Measurements from ENCODE around the gene TMCO4.

The TMCO4 gene

GRCh38 chr1:19679691-19680090, 120.0 kb downstream of the TMCO4 start:
- Histone ChIP-seq H3K9me3 (ENCODE audit: insufficient read depth, low read depth, low read length) (no peaks in the 10 kb centered on the region), H4K20me1 (ENCODE audit: insufficient read depth, low read length, poor library complexity, severe bottlenecking) (no peaks in the 10 kb centered on the region), H3K9me2 (replicated peaks; ENCODE audit: low read depth, low read length) (no peaks in the 10 kb centered on the region), H2AFZ (ENCODE audit: low read length) (no peak overlapping the region), H3K9ac (ENCODE audit: low read depth, low read length, poor library complexity, severe bottlenecking) (no peak overlapping the region), H3K4me2 (ENCODE audit: low read depth, low read length, poor library complexity, severe bottlenecking) (no peak overlapping the region), H3F3A (ENCODE audit: low read depth) (no peaks in the 10 kb centered on the region), H3K79me2 (ENCODE audit: insufficient read depth, low read length) (no peaks in the 10 kb centered on the region), H3K27me3 (ENCODE audit: insufficient read depth, low read length, poor library complexity, severe bottlenecking) (no peaks in the 10 kb centered on the region), H3K4me3 (ENCODE audit: low read length, poor library complexity, severe bottlenecking) (no peak overlapping the region), H3K4me1 (ENCODE audit: insufficient read depth, low read length, poor library complexity, severe bottlenecking) (no peaks in the 10 kb centered on the region), H3K36me3 (ENCODE audit: insufficient read depth, low read length) (no peaks in the 10 kb centered on the region)
- TF ChIP-seq EZH2phosphoT487 (IDR thresholded peaks at IDR 0.05; ENCODE audit: borderline replicate concordance), result no peak
- TF ChIP-seq, protein P1, sequence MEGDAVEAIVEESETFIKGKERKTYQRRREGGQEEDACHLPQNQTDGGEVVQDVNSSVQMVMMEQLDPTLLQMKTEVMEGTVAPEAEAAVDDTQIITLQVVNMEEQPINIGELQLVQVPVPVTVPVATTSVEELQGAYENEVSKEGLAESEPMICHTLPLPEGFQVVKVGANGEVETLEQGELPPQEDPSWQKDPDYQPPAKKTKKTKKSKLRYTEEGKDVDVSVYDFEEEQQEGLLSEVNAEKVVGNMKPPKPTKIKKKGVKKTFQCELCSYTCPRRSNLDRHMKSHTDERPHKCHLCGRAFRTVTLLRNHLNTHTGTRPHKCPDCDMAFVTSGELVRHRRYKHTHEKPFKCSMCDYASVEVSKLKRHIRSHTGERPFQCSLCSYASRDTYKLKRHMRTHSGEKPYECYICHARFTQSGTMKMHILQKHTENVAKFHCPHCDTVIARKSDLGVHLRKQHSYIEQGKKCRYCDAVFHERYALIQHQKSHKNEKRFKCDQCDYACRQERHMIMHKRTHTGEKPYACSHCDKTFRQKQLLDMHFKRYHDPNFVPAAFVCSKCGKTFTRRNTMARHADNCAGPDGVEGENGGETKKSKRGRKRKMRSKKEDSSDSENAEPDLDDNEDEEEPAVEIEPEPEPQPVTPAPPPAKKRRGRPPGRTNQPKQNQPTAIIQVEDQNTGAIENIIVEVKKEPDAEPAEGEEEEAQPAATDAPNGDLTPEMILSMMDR (conservative IDR thresholded peaks at IDR 0.05; ENCODE audit: low read length), result no peak

DNA sequence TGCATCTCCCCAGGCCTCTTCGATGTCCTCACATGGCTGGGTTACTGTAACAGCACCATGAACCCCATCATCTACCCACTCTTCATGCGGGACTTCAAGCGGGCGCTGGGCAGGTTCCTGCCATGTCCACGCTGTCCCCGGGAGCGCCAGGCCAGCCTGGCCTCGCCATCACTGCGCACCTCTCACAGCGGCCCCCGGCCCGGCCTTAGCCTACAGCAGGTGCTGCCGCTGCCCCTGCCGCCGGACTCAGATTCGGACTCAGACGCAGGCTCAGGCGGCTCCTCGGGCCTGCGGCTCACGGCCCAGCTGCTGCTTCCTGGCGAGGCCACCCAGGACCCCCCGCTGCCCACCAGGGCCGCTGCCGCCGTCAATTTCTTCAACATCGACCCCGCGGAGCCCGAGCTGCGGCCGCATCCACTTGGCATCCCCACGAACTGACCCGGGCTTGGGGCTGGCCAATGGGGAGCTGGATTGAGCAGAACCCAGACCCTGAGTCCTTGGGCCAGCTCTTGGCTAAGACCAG, 120.7 kb downstream of the TMCO4 start:
- Histone ChIP-seq H3K4me1 (ENCODE audit: insufficient read depth, low read length, poor library complexity, severe bottlenecking) (no peaks in the 10 kb centered on the region), H3K4me2 (ENCODE audit: low read depth, low read length, poor library complexity, severe bottlenecking) (no peak overlapping the region), H3F3A (ENCODE audit: low read depth) (no peaks in the 10 kb centered on the region), H3K79me2 (ENCODE audit: insufficient read depth, low read length) (no peaks in the 10 kb centered on the region), H3K4me3 (ENCODE audit: low read length, poor library complexity, severe bottlenecking) (no peak overlapping the region), H2AFZ (ENCODE audit: low read length) (no peak overlapping the region), H3K27me3 (ENCODE audit: insufficient read depth, low read length, poor library complexity, severe bottlenecking) (no peaks in the 10 kb centered on the region), H3K9ac (ENCODE audit: low read depth, low read length, poor library complexity, severe bottlenecking) (no peak overlapping the region), H3K9me3 (ENCODE audit: insufficient read depth, low read depth, low read length) (no peaks in the 10 kb centered on the region), H4K20me1 (ENCODE audit: insufficient read depth, low read length, poor library complexity, severe bottlenecking) (no peaks in the 10 kb centered on the region), H3K9me2 (replicated peaks; ENCODE audit: low read depth, low read length) (no peaks in the 10 kb centered on the region), H3K36me3 (ENCODE audit: insufficient read depth, low read length) (no peaks in the 10 kb centered on the region)
- TF ChIP-seq EZH2phosphoT487 (IDR thresholded peaks at IDR 0.05; ENCODE audit: borderline replicate concordance), result no peak

- Histone ChIP-seq H3K9me3 (ENCODE audit: insufficient read depth, low read depth, low read length) (no peaks in the 10 kb centered on the region), H3K4me1 (ENCODE audit: insufficient read depth, low read length, poor library complexity, severe bottlenecking) (no peaks in the 10 kb centered on the region), H3K4me2 (ENCODE audit: low read depth, low read length, poor library complexity, severe bottlenecking) (no peak overlapping the region), H3K27me3 (ENCODE audit: insufficient read depth, low read length, poor library complexity, severe bottlenecking) (no peaks in the 10 kb centered on the region), H3K9me2 (replicated peaks; ENCODE audit: low read depth, low read length) (no peaks in the 10 kb centered on the region), H2AFZ (ENCODE audit: low read length) (no peak overlapping the region), H4K20me1 (ENCODE audit: insufficient read depth, low read length, poor library complexity, severe bottlenecking) (no peaks in the 10 kb centered on the region), H3K4me3 (ENCODE audit: low read length, poor library complexity, severe bottlenecking) (no peak overlapping the region), H3K36me3 (ENCODE audit: insufficient read depth, low read length) (no peaks in the 10 kb centered on the region), H3K79me2 (ENCODE audit: insufficient read depth, low read length) (no peaks in the 10 kb centered on the region), H3K9ac (ENCODE audit: low read depth, low read length, poor library complexity, severe bottlenecking) (no peak overlapping the region), H3F3A (ENCODE audit: low read depth) (no peaks in the 10 kb centered on the region)
- TF ChIP-seq EZH2phosphoT487 (IDR thresholded peaks at IDR 0.05; ENCODE audit: borderline replicate concordance), result no peak
- TF ChIP-seq, protein P1 (conservative IDR thresholded peaks at IDR 0.05; ENCODE audit: low read length), result no peak
Measured at GRCh38 chr1:19678493-19678892, 121.2 kb downstream of the TMCO4 start.

- no peaks in the 10 kb centered on the region for H3K9me3 ChIP-seq (ENCODE audit: insufficient read depth, low read depth, low read length)
- H3K79me2 ChIP-seq (ENCODE audit: insufficient read depth, low read length), result no peaks in the 10 kb centered on the region
- H3F3A ChIP-seq (ENCODE audit: low read depth), result no peaks in the 10 kb centered on the region
- H3K4me1 ChIP-seq (ENCODE audit: insufficient read depth, low read length, poor library complexity, severe bottlenecking), result no peaks in the 10 kb centered on the region
- no peak overlapping the region for H3K4me2 ChIP-seq (ENCODE audit: low read depth, low read length, poor library complexity, severe bottlenecking)
- no peaks in the 10 kb centered on the region for H4K20me1 ChIP-seq (ENCODE audit: insufficient read depth, low read length, poor library complexity, severe bottlenecking)
- no peak overlapping the region for H2AFZ ChIP-seq (ENCODE audit: low read length)
- no peak overlapping the region for H3K4me3 ChIP-seq (ENCODE audit: low read length, poor library complexity, severe bottlenecking)
- H3K9ac ChIP-seq (ENCODE audit: low read depth, low read length, poor library complexity, severe bottlenecking), result no peak overlapping the region
- no peaks in the 10 kb centered on the region for H3K36me3 ChIP-seq (ENCODE audit: insufficient read depth, low read length)
- no peaks in the 10 kb centered on the region for H3K27me3 ChIP-seq (ENCODE audit: insufficient read depth, low read length, poor library complexity, severe bottlenecking)
- H3K9me2 ChIP-seq (replicated peaks; ENCODE audit: low read depth, low read length), result no peaks in the 10 kb centered on the region
- no peak for TF ChIP-seq EZH2phosphoT487 (IDR thresholded peaks at IDR 0.05; ENCODE audit: borderline replicate concordance)
- TF ChIP-seq, protein P1 (conservative IDR thresholded peaks at IDR 0.05; ENCODE audit: low read length), result no peak
Measured at GRCh38 chr1:19676438-19676922, 123.2 kb downstream of the TMCO4 start.
